Body of pancreas (tissue), 4 donors: ENCODE data around the gene MORN1. TPM values are rescaled to one million over a fixed set of nuclear protein-coding genes. Genes with fewer than 3 reads are reported as not detected.

Source experiments
- ATAC-seq: fragments of 150-250 bp; one replicate; pipeline ENCODE4 v1.9.1; 2016
- DNase-seq, 4 donors: peaks; one replicate each; pipeline ENCODE4 v3.0.0-alpha.2; 2019
- H3K27ac ChIP-seq, 4 donors: fragments of 200-600 bp; sonication (generic); 1 replicate in 3 of 4; 2 replicates in 1 of 4; pipeline versions ENCODE4 v1.5.1 to v1.6.1; 2016 to 2019; ENCODE audit warnings: mild to moderate bottlenecking in 1 of 4, mixed read lengths in 1 of 4, moderate library complexity in 1 of 4
- H3K27me3 ChIP-seq, 2 donors: fragments of 200-600 bp; sonication (generic); one replicate each; pipeline ENCODE4 v1.6.0; 2016; ENCODE audit warnings: mild to moderate bottlenecking in 1 of 2
- H3K36me3 ChIP-seq, 2 donors: fragments of 200-600 bp; sonication (generic); replicated peaks in 1 of 2; 2 replicates each; pipeline ENCODE4 v1.5.1; 2016; ENCODE audit warnings: low read depth in 2 of 2; ENCODE audit not compliant: insufficient read depth in 1 of 2
- H3K4me1 ChIP-seq: fragments of 200-600 bp; sonication (generic); one replicate; pipeline ENCODE4 v1.6.0; 2016
- H3K4me3 ChIP-seq, 2 donors: fragments of 200-600 bp; sonication (generic); 1 replicate in 1 of 2; 2 replicates in 1 of 2; pipeline ENCODE4 v1.5.1; 2016 to 2019
- H3K9me3 ChIP-seq, 3 donors: fragments of 200-600 bp; sonication (generic); 1 replicate in 2 of 3; 2 replicates in 1 of 3; pipeline ENCODE4 v1.5.1; 2016
- CTCF ChIP-seq, 7 experiments: fragments of 450-650 bp in 4 of 7; fragments of 200-600 bp in 3 of 7; sonication (generic) in 3 of 7; IDR thresholded peaks; one replicate each; pipeline ENCODE4 v1.5.1; 2016 to 2019; ENCODE audit warnings: antibody characterized with exemption in 7 of 7
- POLR2A ChIP-seq, 3 donors: fragments of 450-650 bp; IDR thresholded peaks; one replicate each; pipeline ENCODE4 v1.6.1; 2016; ENCODE audit warnings: antibody characterized with exemption in 3 of 3, mild to moderate bottlenecking in 2 of 3
- WGBS, 2 donors: methylation state at CpG; one replicate each; pipeline ENCODE4 v1.1.5; 2017; 5-methylcytosine and 5-hydroxymethylcytosine counted together
- intact Hi-C: fragments of 100-400 bp; cut with DNase I; formaldehyde crosslinking; loops from one replicate; pipeline ENCODE4 v1.15.1; 2023
- total RNA-seq, 2 donors: library from RNA; depleted of rRNA; stranded (reverse); fragments of >200 nt; gene quantifications; one replicate each; pipeline ENCODE4 v1.1.0, GENCODE V29; 2016

MORN1 gene
- total RNA-seq, 2 donors from 2014 or later, result 7.0 to 17.8 TPM

GRCh38 chr1:2350911-2351655, 40.3 kb downstream of the MORN1 start:
- Histone ChIP-seq H3K27ac (no peak overlapping the region), H3K36me3 (no peaks in the 10 kb centered on the region), H3K4me1 (peaks cover 4% of the 10 kb centered on the region), H3K9me3 (no peaks in the 10 kb centered on the region), H3K4me3 (no peak overlapping the region), H3K27me3 (no peaks in the 10 kb centered on the region)
- no peak for ATAC-seq
- intact Hi-C loops, result no loop called here
- no peak for TF ChIP-seq CTCF (IDR thresholded peaks at IDR 0.05)
- TF ChIP-seq POLR2A (IDR thresholded peaks at IDR 0.05), result no peak
- WGBS, 2 donors, result 73 to 83% methylated on average over 29 of the region's 31 CpGs
- DNase-seq, result no peak

- 75 to 83% methylated on average over 10 of the region's 10 CpGs for WGBS, 2 donors
Observed at GRCh38 chr1:2350501-2350900, 40.9 kb downstream of the MORN1 start.

GRCh38 chr1:2349806-2350205, 41.5 kb downstream of the MORN1 start:
- intact Hi-C loops, result no loop called here
- TF ChIP-seq POLR2A (IDR thresholded peaks at IDR 0.05) (no peak), CTCF (IDR thresholded peaks at IDR 0.05) (no peak)
- Histone ChIP-seq H3K27me3 (no peaks in the 10 kb centered on the region), H3K4me3 (no peak overlapping the region), H3K9me3 (no peaks in the 10 kb centered on the region), H3K4me1 (peaks cover 4% of the 10 kb centered on the region), H3K36me3 (no peaks in the 10 kb centered on the region), H3K27ac (no peak overlapping the region)
- no peak for DNase-seq
- ATAC-seq, result no peak
- 81 to 87% methylated on average over 9 of the region's 9 CpGs for WGBS, 2 donors

More at GRCh38 chr1:2350501-2350900, 40.9 kb downstream of the MORN1 start:
- ATAC-seq (no peak), DNase-seq (no peak)
- no peak overlapping the region for H3K4me3 ChIP-seq
- H3K27ac ChIP-seq, result no peak overlapping the region
- no peaks in the 10 kb centered on the region for H3K9me3 ChIP-seq
- H3K27me3 ChIP-seq, result no peaks in the 10 kb centered on the region
- TF ChIP-seq CTCF (IDR thresholded peaks at IDR 0.05) (no peak), POLR2A (IDR thresholded peaks at IDR 0.05) (no peak)
- no peaks in the 10 kb centered on the region for H3K36me3 ChIP-seq
- H3K4me1 ChIP-seq, result peaks cover 4% of the 10 kb centered on the region
- intact Hi-C loops, result no loop called here

DNA sequence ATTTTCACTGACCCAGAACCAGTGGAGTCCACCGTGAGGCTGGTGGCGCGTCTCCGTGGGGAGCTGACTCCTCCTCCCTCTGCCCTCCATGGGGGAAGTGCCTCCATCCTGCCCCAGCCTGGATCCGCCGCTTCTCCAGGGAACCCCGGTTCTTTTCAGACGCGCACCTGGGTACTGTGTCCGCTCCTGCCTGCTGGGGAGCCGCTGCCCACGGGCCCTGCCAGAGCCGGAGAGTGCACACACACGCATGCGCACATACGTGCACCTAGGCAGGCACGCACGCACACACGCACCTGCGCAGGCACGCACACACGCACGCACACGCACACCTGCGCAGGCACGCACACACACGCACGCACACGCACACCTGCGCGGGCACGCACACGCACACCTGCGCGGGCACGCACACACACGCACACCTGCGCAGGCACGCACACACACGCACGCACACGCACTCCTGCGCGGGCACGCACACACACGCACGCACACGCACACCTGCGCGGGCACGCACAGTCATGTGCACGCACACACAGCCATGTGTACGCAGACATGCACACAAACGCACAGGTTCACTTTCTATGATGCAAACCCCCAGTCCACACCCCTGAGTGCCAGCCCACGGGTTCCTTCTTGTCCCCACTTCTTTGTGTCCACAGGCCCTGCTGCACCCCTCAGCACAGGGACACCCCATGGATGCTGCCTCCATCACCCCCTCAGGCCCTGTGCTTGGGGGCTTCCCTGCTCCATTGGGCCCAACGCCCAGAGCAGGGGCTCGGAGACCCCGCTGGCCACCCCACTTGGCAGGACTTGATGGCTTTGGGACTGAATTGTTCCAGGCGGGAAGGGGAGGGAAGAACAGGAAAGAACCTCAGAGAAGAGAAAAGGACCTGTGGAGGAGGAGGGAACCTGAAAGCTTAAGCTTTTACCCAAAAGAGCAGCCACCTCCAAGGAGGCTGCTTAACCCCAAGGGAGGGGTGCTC, 42.7 kb downstream of the MORN1 start:
- ATAC-seq (no peak), DNase-seq (no peak)
- Histone ChIP-seq H3K4me1 (peaks cover 4% of the 10 kb centered on the region), H3K9me3 (no peaks in the 10 kb centered on the region), H3K27ac (no peak overlapping the region), H3K4me3 (no peak overlapping the region), H3K27me3 (no peaks in the 10 kb centered on the region), H3K36me3 (no peaks in the 10 kb centered on the region)
- WGBS, 2 donors, result 89% methylated on average over 41 to 49 of the region's 59 CpGs
- intact Hi-C loops, result no loop called here
- TF ChIP-seq POLR2A (IDR thresholded peaks at IDR 0.05) (no peak), CTCF (IDR thresholded peaks at IDR 0.05) (no peak)
